Fibroblast of mammary gland (primary cell): ENCODE measurements around the gene GNG2.

Source experiments
- DNase-seq: peaks from one replicate; pipeline ENCODE4 v3.0.0-alpha.2; 2010; ENCODE audit warnings: low read depth
- H3K4me3 ChIP-seq: 2 replicates; pipeline ENCODE4 v1.5.1; 2011; ENCODE audit warnings: low read depth, mild to moderate bottlenecking, low read length, moderate library complexity; ENCODE audit not compliant: control insufficient read depth
- CTCF ChIP-seq: conservative IDR thresholded peaks from 2 replicates; pipeline ENCODE4 v1.5.1; 2011; ENCODE audit warnings: low read depth, low read length, inconsistent platforms; ENCODE audit not compliant: control insufficient read depth, insufficient read depth

The GNG2 gene

GRCh38 chr14:51999084-51999483, 138.7 kb downstream of the GNG2 start:
- no peak overlapping the region for H3K4me3 ChIP-seq
- DNase-seq = peak; percentile 71
- TF ChIP-seq CTCF = no peak

GRCh38 chr14:52000019-52000582, 139.7 kb downstream of the GNG2 start:
- H3K4me3 ChIP-seq = no peak overlapping the region
- DNase-seq = peak; percentile 71
- no peak for TF ChIP-seq CTCF

- no peak for TF ChIP-seq CTCF
- H3K4me3 ChIP-seq = no peak overlapping the region
These were observed 140.3 kb downstream of the GNG2 start for GRCh38 chr14:52000696-52001095.

GRCh38 chr14:52002542-52002941, 142.1 kb downstream of the GNG2 start:
- TF ChIP-seq CTCF = no peak
- no peak overlapping the region for H3K4me3 ChIP-seq
- DNase-seq = no peak

More at GRCh38 chr14:52000696-52001095, 140.3 kb downstream of the GNG2 start:
- DNase-seq = no peak

GRCh38 chr14:52003324-52003723, 142.9 kb downstream of the GNG2 start:
- TF ChIP-seq CTCF = no peak
- H3K4me3 ChIP-seq = no peak overlapping the region
- peak; percentile 75 for DNase-seq

- TF ChIP-seq CTCF = no peak
- H3K4me3 ChIP-seq = no peak overlapping the region
- DNase-seq = no peak
These were observed 145.2 kb downstream of the GNG2 start for GRCh38 chr14:52005625-52006024.

- H3K4me3 ChIP-seq = no peak overlapping the region
- DNase-seq = no peak
These were observed 145.9 kb downstream of the GNG2 start for GRCh38 chr14:52006361-52006760.

More at GRCh38 chr14:52006361-52006760, 145.9 kb downstream of the GNG2 start:
- TF ChIP-seq CTCF = no peak
